Neural cell (in vitro differentiated cells): ENCODE measurements around the gene ZNF320.

Experiments
- EP300 ChIP-seq: fragments of 450-650 bp; conservative IDR thresholded peaks from 2 replicates; pipeline ENCODE4 v1.6.1; 2014; ENCODE audit warnings: antibody characterized with exemption, mild to moderate bottlenecking, moderate library complexity; ENCODE audit not compliant: poor library complexity, severe bottlenecking
- EZH2 ChIP-seq: fragments of 200-600, 300-800 bp; shearing (Covaris generic), sonication (generic); IDR thresholded peaks from 2 replicates; pipeline ENCODE4 v1.6.1; 2014; ENCODE audit warnings: antibody characterized with exemption, low read length, borderline replicate concordance, mild to moderate bottlenecking; ENCODE audit not compliant: insufficient read depth, poor library complexity, severe bottlenecking
- MXI1 ChIP-seq: fragments of 450-650 bp; conservative IDR thresholded peaks from 2 replicates; pipeline ENCODE4 v1.6.1; 2014; ENCODE audit warnings: antibody characterized with exemption, mild to moderate bottlenecking; ENCODE audit not compliant: poor library complexity, severe bottlenecking
- POLR2AphosphoS5 ChIP-seq: IDR thresholded peaks from 2 replicates; pipeline ENCODE4 v1.6.1; 2012
- RAD21 ChIP-seq: fragments of 450-650 bp; conservative IDR thresholded peaks from 2 replicates; pipeline ENCODE4 v1.6.1; 2014; ENCODE audit warnings: antibody characterized with exemption, mild to moderate bottlenecking, moderate library complexity
- SMC3 ChIP-seq: fragments of 450-650 bp; conservative IDR thresholded peaks from 2 replicates; pipeline ENCODE4 v1.6.1; 2014; ENCODE audit warnings: antibody characterized with exemption, mild to moderate bottlenecking, moderate library complexity; ENCODE audit not compliant: poor library complexity
- TAF1 ChIP-seq: IDR thresholded peaks from 2 replicates; pipeline ENCODE4 v1.6.1; 2012; ENCODE audit warnings: low read depth
- TF ChIP-seq, protein P1 (sequence below): fragments of 450-650 bp; IDR thresholded peaks from 2 replicates; pipeline ENCODE4 v1.5.1; 2014; ENCODE audit warnings: antibody characterized with exemption, mild to moderate bottlenecking, moderate library complexity; ENCODE audit not compliant: poor library complexity, severe bottlenecking
- TF ChIP-seq, protein P2 (sequence below): IDR thresholded peaks from 2 replicates; pipeline ENCODE4 v1.6.1; 2012; ENCODE audit warnings: borderline replicate concordance

DNA sequence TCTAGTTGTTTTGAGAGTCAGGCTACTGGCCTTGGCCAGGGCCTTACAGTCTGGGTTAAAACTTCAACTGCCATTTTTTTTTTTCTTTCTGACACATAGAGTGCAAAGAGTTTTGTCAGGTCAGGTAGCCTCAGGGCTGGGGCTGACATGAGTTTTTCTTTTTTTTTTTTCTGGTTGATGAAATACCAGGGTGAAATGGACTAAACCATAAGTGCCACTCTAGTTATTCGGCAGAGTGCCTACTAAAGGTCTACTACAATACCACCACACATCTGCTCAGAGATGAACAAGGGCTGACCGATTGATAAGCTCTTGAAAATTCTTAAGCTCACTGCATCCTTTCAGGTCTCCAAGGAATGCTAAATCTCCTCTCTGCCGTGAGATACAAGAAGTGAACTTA is 4.4 kb upstream of the ZNF320 start:
- TF ChIP-seq, protein P1, sequence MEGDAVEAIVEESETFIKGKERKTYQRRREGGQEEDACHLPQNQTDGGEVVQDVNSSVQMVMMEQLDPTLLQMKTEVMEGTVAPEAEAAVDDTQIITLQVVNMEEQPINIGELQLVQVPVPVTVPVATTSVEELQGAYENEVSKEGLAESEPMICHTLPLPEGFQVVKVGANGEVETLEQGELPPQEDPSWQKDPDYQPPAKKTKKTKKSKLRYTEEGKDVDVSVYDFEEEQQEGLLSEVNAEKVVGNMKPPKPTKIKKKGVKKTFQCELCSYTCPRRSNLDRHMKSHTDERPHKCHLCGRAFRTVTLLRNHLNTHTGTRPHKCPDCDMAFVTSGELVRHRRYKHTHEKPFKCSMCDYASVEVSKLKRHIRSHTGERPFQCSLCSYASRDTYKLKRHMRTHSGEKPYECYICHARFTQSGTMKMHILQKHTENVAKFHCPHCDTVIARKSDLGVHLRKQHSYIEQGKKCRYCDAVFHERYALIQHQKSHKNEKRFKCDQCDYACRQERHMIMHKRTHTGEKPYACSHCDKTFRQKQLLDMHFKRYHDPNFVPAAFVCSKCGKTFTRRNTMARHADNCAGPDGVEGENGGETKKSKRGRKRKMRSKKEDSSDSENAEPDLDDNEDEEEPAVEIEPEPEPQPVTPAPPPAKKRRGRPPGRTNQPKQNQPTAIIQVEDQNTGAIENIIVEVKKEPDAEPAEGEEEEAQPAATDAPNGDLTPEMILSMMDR: no peak
- TF ChIP-seq POLR2AphosphoS5 (no peak), SMC3 (no peak), TAF1 (no peak), EZH2 (no peak), RAD21 (no peak), EP300 (no peak), MXI1 (no peak)
- TF ChIP-seq, protein P2, sequence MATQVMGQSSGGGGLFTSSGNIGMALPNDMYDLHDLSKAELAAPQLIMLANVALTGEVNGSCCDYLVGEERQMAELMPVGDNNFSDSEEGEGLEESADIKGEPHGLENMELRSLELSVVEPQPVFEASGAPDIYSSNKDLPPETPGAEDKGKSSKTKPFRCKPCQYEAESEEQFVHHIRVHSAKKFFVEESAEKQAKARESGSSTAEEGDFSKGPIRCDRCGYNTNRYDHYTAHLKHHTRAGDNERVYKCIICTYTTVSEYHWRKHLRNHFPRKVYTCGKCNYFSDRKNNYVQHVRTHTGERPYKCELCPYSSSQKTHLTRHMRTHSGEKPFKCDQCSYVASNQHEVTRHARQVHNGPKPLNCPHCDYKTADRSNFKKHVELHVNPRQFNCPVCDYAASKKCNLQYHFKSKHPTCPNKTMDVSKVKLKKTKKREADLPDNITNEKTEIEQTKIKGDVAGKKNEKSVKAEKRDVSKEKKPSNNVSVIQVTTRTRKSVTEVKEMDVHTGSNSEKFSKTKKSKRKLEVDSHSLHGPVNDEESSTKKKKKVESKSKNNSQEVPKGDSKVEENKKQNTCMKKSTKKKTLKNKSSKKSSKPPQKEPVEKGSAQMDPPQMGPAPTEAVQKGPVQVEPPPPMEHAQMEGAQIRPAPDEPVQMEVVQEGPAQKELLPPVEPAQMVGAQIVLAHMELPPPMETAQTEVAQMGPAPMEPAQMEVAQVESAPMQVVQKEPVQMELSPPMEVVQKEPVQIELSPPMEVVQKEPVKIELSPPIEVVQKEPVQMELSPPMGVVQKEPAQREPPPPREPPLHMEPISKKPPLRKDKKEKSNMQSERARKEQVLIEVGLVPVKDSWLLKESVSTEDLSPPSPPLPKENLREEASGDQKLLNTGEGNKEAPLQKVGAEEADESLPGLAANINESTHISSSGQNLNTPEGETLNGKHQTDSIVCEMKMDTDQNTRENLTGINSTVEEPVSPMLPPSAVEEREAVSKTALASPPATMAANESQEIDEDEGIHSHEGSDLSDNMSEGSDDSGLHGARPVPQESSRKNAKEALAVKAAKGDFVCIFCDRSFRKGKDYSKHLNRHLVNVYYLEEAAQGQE: no peak
